SK-N-SH (cell line): ENCODE data around the gene IPO9.

ENCODE experiments used
- CTCF ChIP-seq: fragments of 200-600 bp; sonication (generic); IDR thresholded peaks from 2 replicates; pipeline ENCODE4 v1.6.1; 2017; ENCODE audit warnings: antibody characterized with exemption, mild to moderate bottlenecking, moderate library complexity
- MXI1 ChIP-seq: IDR thresholded peaks from 2 replicates; pipeline ENCODE4 v1.6.1; 2012; ENCODE audit warnings: mild to moderate bottlenecking, low read depth, low read length, improper control_type of control experiment
- REST ChIP-seq: IDR thresholded peaks from 2 replicates; pipeline ENCODE4 v1.6.1; 2012; ENCODE audit warnings: mild to moderate bottlenecking, low read depth, low read length, moderate library complexity

- TF ChIP-seq CTCF (peak; percentile 57), REST (no peak), MXI1 (no peak)
Measured at GRCh38 chr1:201795066-201795465, 33.9 kb upstream of the IPO9 start.
